GM18907 (cell line): ENCODE results near the gene ATP12A.

Experiments used
- ATAC-seq: cut with Tn5 transposase; IDR thresholded peaks from one replicate; pipeline ENCODE4 v1.9.1; 2021; ENCODE audit warnings: mild to moderate bottlenecking, moderate library complexity; ENCODE audit not compliant: unreplicated experiment

ATP12A gene

DNA sequence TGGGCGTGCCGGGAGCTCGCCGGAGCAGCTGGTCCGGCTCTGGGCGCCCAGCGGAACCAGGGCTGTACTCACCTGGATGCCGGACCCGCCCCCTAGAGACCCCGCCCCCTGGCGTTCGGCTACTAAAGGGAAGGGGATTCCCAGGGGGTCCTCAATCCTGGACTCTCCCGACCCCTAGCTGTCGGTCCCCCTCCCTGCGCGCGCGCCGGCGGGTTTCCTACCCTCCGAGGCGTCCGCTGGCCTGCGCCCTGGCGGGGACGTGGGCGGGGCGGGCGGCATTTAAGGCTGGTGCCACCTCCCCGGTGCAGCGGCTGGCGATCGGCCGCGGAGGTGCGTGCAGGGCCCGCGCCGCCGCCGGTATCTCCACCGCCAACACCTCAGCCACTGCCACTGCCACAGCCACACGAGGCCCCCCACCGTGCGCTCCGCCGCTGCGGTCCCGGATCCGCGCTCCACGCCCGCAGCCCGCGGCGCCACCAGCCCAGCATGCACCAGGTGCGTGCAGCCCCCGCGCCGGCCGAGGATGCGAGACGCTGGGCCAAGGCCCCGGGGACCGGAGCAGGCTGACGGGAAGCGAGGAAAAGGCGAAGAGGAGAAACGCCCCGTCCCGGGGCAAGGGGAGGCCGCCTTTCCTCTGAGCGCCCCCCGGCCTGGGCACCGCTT is at the start of gene ATP12A:
Gene ATP12A (plus strand): TSS at position 151 of the 663 bp plus-strand sequence. CDS start 336 bp downstream, at position 487.
- ATAC-seq: no peak

DNA sequence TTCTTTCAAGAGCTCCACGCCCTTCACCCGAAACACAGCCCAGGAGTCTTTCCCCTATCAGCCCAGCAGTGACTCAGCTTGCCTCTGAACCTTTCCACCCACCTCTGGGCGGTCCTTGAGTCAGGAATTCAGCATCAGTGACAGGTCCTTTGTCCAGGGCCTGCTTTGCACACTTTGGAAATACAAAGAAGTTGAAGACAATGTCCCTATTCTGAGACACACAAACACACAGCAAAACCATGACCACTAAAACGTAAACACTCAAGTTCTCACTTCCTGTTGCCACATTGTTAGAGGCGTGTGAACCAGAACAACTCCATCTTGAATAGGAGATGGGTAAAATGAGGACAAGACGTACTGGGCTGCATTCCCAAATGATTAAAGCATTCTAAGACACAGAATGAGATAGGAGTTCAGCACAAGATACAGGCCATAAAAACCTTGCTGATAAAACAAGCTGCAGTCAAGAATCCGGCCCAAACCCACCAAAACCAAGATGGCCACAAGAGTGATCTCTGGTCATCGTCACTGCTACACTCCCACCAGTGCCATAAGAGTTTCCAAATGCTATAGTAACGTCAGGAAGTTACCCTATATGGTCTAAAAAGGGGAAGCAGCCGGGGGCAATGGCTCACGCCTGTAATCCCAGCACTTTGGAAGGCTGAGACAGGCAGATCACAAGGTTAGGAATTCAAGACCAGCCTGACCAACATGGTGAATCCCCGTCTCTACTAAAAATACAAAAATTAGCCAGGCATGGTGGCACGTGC is 49.2 kb upstream of the ATP12A start:
- ATAC-seq: no peak

DNA sequence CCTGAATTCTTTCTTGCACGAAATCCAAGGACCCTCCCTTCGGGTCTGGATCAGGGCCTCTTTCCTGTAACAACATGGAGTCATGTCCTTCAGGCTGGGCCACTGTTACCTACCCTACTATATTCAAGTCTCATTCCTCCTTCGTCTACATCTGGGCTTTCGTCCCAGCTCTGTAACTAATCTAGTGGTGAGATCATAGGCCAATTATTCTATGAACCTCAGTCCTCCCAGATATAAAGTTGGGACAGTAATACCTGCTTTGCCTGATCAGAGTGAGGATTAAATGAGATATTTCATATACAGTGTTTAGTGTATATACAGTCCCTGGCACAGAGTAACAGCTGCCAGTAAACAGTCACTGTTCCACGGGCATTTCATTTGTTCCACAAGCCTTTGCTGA is 48.3 kb upstream of the ATP12A start:
- no peak for ATAC-seq

DNA sequence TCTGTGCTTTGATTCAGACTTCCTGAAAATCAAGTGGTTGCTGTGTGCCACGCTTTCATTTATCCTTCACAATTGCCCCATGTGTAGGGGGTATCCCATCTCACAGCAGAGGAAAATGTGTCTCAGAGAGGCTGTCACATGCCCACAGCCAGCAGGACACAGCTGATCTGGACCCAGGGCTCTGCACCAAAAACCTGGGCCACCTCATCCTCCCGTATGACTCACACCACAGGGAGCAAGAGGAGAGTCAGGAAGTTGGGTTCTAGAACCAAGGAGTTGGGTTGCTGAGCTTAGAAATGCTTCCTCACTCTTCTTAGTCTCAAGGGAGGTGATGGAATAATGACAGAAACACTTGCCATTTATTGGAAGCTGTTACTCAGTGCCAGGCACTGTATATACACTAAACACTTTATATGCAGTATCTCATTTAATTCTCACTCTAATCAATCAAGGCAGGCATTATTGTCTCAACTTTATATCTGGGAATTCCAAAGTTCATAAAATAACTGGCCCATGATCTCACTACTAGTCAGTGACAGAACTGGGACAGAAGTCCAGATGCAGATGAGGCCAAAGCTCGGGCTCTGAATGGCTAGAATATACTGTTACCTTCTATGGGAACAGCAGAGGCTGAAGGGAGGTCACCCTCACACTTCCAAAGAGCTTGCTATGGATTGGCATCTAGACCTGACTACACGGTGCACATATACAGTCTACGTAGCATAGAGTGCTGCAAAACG is 47.7 kb upstream of the ATP12A start:
- ATAC-seq: no peak

DNA sequence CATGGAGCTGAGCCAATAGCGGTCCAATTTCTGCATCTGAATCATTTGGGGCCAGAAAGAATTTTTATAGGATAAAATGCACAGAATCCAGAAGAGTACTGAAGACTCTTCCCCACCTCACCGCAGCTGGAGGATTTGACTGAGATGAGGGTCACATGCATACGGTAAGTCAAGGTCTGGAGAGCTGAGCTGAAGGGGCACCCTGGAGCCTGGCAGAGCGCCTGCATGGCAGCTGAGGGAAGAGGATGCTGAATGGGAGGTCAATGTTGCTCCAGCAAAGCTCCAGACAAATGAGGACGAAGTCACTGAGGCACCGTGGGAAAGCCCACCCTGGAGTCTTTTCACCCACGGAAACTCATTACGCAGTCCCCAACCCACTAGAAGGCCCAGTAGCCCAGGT is 43.4 kb upstream of the ATP12A start:
- no peak for ATAC-seq

DNA sequence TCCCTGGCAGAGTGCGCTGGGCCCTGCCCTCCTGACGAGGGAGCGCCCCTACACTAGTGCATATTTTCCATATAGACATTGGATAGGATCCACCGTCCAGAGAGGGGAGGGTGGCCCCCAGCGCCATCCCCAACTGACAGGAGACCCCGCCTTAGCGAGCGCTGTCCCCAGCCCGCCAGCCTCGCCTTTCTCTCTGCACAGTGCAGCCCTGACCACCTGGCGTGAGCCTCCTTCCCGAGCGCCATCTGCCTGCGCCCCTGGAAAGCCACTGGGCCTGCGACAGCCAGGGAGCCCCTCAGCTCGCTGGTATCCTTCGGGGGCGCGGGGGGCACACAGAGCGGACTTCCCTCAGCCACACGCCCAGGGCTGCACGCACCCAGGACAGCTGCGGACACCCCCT is 42.1 kb upstream of the ATP12A start:
- ATAC-seq: no peak

DNA sequence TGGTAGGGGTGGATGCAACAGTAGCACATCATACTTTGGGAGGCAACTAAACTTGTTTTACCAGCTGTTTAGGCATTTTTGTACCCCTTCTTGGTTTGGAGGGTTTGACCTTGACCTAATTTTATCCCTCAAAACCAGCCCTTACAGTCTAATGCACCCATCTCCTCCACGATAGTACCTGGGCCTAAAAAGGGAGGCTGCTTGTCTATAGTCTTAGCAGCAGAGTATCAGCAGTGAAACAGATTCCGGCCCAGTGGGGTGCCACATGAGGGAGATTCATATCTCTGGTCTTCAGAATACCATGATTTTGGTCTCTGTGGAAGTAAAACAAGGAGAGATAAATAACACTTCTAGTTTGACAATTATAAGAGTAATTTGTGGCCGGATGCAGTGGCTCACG is 39.5 kb upstream of the ATP12A start:
- ATAC-seq: no peak

DNA sequence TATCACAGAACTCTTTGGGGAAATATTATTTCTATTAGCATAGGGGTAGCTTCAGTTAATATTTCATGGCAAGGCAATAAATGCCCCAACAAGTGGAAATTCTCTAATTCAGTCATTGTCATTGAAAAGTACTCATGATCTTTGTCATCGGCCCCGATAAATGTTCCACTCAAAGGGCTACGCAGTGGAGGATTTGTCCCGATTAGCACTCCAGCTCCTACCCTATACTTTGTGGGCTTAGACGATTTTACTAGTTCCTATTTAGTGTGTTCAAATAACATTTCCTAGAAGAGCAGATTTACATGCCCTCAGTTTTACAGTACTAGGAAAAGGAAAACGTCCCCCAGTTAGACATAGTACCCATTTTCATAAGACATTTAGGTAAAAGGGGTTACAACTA is 38.0 kb upstream of the ATP12A start:
- no peak for ATAC-seq

DNA sequence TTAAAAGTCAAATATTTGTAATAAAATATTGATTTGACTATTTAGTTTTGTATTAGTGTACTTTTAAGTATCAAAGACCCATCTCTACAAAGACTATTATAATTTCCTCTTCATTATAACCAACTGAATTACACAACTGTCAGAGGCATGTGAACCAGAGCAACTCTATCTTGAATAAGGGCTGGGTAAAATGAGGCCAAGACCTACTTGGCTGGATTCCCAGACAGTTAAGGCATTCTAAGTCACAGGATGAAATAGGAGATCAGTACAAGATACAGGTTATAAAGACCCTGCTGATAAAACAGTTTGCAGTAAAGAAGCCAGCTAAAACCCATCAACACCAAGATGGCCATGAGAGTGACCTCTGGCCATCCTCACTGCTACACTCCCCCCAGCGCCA is 36.2 kb upstream of the ATP12A start:
- ATAC-seq: no peak

DNA sequence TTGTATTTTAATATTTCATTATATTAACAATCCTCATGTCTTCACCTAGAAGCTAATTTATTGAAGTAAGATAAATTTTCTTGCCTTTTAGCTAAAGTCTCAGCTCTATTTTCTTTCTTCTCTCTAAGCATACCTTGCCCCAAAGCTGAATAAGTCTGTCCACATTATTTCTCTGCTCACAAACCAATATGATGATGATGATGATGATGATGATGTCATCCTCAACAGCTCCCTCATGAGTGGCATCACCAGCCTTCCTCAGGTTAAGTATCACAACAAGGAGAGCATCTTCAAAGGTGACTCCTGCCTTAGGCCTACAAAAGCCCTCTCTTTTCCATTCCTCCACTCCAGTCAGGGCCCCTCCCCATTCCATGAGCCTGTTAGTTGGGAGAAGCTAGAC is 31.9 kb upstream of the ATP12A start:
- no peak for ATAC-seq

DNA sequence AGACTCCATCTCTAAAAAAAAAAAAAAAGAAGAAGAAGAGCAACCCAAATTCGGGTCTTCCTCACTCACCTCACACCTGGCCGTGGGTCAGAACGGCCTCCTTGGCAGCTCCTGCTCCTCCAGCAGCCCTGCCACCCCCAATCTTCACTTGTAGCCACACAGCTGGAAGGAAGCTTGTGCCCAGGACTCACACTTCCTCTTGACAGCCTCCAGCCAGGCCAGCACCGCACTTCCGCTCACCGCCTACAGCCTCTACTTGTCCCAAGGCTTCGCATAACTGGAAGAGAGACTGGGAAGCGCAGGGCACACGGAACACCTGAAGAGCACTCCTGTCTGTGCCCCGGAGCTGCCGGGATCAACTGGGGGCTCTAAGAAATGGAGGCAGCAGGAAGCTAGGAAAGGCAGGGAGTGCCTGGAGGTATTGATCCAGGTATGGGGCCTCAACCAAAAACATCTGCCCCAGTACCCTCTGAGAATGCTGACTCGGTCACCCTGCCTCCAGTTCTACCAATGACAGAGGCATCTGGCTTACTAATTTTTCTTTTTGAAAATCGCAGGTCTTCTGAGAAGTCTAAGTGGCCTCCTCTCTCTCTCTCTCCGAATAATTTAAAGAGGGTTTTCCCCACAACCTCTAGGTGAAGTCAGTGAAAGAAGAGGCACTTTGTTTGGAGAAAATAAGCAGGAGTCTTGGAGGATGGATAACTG is 31.1 kb upstream of the ATP12A start:
- ATAC-seq: no peak

DNA sequence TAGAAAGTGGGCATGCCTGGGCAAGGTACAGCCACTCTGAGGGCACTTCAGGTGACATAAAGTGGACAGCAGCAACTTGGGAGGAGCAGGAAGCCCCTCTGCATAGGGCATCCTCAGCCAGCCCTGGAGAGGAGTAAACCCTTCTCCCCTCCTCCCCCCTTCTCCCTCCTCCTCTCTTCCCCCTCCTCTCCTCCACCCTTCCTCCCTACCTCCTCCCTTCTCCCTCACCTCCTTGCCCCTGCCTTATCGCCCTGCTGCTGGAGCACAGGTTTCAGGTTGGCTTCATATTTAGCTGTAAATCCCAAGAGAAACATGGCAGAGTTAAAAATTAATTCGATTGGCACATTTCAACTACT is 30.5 kb upstream of the ATP12A start:
- ATAC-seq: no peak

DNA sequence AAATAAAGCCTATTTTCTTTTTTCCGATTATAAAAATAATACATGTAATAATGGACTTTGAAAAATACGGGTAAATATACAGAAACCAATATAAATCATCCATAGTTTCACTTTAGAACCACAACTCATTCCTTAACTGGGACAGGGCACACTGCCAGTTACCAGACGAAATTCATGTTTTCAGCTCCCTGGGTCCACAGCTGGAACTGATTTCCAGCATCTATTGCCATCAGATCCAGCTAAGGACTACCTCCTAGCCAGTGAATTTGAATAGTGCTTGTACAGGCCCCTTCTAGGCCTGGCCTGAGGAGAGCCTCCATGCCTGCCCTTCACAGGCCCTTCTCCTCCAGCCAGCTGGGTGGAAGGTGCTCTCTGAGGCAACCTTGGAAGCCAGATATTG is 30.0 kb upstream of the ATP12A start:
- no peak for ATAC-seq

DNA sequence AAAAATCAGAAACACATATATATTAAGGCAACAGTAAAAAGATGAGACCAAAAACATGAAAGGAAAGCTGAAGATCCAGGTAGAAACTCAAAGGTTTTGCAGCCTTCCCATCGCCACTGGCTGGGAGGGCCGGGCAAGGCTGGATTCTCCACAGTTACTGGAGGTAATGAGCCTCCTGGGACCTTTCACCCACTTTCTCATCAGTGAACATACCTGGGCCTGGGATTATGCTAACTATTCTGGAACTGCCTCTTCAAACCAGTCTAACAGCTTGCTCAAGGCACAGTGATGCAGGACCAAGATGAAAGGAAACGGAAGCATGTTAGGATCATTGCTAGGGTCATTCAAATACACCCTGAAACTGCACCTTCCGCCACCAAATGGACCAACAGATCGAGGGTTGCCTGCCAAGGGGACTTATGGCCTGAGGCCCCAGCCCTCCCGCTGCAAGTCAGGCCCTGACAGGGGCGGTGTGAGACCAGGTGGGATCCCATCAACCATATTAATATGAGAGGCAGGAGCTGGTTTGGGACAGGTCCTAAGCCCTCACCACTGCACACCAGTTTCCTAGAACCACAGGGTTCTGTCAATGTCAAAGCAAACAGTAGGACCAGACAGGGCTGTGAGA is 28.4 kb upstream of the ATP12A start:
- ATAC-seq: no peak

DNA sequence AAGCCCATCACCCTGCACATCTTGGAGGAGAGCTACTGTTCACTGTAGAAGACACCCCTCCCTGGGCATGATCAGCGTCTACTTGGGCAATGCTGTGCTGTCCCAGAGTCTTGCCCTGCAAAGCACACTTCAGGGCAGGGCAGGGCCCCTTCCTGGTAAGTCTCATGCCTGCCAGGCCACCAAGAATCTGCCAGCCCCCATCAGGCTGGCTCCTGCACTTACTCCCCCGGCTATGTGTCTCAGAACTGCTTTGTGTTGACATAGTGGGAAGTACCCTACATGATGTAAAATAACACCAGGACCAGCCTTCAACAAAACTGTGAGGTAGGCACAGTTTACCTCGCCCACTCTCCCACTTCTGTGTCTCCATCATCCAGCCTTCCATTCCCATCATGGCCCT is 27.8 kb upstream of the ATP12A start:
- ATAC-seq: no peak

DNA sequence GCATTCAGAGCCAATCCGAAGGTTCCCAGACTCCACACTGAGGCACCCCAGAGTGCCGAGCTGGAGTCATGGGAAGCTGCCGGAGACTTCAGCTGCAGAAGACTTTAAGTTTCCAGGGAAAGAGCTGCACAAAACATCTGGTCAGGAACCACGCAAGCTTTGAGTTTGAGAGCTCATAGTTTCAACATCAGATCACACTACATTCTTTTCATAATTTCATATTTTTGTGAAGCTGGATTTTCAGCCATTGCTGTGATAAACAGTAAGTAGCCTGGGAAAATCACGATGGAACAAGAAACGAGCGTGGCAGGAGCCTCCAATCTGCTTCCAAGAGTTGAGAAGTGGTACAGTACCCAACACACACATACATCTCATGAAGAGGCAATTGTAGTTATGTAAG is 25.5 kb upstream of the ATP12A start:
- ATAC-seq: no peak

DNA sequence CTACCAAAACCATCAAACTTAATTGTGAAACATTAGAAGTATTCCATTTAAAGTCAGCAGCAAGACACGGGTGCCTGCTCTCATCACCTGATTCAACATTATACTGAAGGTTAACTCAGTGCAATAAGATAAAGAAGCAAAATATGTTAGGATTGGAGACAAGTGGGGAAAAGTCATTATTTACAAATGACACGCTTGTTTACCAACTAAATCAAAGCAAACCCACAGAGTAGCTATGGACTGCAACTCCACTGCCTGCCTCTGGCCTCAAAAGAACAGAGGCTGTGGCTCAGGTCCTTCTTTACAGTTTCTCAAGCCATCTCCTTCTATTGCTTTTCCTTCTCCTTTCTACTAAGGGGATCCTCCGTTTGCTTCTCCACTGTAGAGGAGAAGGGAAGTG is 21.0 kb upstream of the ATP12A start:
- ATAC-seq: no peak

DNA sequence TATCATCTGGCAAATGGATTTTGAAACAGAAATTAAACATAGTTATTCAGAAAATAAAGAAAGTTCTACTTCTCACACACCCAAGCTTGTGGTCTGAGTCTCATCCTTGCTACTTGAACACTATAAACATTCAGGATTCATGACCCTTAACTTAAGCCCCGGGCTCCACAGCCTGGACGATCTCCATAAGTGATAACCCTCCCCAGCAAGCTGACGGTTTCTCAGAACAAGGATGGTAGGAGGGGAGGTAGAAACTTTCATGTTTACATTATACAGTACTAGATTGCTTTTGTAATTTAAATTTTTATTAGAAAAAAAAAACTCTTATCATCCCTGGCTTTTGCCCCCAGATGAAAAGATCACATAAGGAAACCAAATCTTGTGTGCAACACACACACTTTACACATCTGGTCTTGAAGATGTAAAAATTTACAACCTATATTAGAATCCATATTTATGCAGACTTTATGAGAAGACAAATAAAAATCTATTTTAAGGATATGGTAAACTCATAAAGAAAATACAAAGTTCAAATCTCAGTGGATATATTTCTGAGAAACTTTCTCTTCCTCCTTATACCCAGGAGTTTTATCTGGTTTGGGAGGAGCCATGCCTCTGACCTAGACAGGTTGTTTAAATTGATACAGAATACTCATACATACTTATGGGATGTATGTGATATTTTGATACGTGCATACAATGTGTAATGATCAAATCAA is 20.0 kb upstream of the ATP12A start:
- ATAC-seq: no peak

DNA sequence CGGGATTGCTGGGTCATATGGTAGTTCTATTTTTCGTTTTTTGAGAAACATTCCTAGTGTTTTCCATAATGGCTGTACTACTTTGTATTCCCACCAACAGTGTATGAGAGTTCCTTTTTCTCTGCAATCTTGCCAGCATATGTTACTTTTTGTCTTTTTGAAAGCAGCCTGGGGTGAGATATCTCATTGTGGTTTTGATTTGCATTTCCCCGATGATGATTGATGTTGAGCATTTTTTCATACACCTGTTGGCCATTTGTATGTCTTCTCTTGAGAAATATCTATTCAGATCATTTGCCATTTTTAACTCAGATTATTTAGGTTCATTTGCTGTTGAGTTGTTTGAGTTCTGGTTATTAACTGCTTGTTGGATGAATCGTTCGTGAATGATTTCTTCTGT is 18.5 kb upstream of the ATP12A start:
- no peak for ATAC-seq
